ENCODE data around the gene MEG3.

- no peak for TF ChIP-seq CTCF (IDR thresholded peaks at IDR 0.05)
- TF ChIP-seq POLR2A (IDR thresholded peaks at IDR 0.05), result no peak
Observed at GRCh38 chr14:100880271-100881101, 54.6 kb downstream of the MEG3 start.

Measured in lower leg skin (tissue), 3 donors.